Heart left ventricle (tissue), 16 donors: ENCODE data around the gene PRSS35. TPM values are rescaled to one million over a fixed set of nuclear protein-coding genes. Genes with fewer than 3 reads are reported as not detected.

ENCODE experiments used
- ATAC-seq, 4 donors: fragments of 200-7000 bp; cut with Tn5 transposase; one replicate each; pipeline ENCODE4 v1.9.1; 2020 to 2022; ENCODE audit warnings: moderate library complexity in 4 of 4, mild to moderate bottlenecking in 3 of 4, moderate number of reproducible peaks in 1 of 4
- DNase-seq, 5 donors: peaks; one replicate each; pipeline ENCODE4 v3.0.0-alpha.2; 2020
- H3K27ac ChIP-seq, 12 donors: fragments of 200-600 bp; sonication (generic) in 4 of 12; one replicate each; pipeline versions ENCODE4 v1.5.0 to v1.8.0; 2016 to 2022; ENCODE audit warnings: mild to moderate bottlenecking in 2 of 12
- H3K27me3 ChIP-seq, 9 donors: fragments of 200-600 bp; sonication (generic) in 2 of 9; one replicate each; pipeline versions ENCODE4 v1.5.1 to v1.8.0; 2016 to 2022; ENCODE audit warnings: mild to moderate bottlenecking in 3 of 9
- H3K36me3 ChIP-seq, 9 donors: fragments of 200-600 bp; sonication (generic) in 2 of 9; one replicate each; pipeline versions ENCODE4 v1.5.0 to v1.8.0; 2018 to 2022; ENCODE audit warnings: mild to moderate bottlenecking in 2 of 9
- H3K4me1 ChIP-seq, 12 donors: fragments of 200-600 bp; sonication (generic) in 4 of 12; one replicate each; pipeline versions ENCODE4 v1.5.0 to v1.8.0; 2016 to 2022; ENCODE audit warnings: mild to moderate bottlenecking in 3 of 12
- H3K4me3 ChIP-seq, 12 donors: fragments of 200-600 bp; sonication (generic) in 4 of 12; one replicate each; pipeline versions ENCODE4 v1.5.0 to v1.8.0; 2017 to 2022; ENCODE audit warnings: mild to moderate bottlenecking in 9 of 12, moderate library complexity in 4 of 12
- H3K9me3 ChIP-seq, 12 donors: fragments of 200-600 bp; sonication (generic) in 4 of 12; one replicate each; pipeline versions ENCODE4 v1.5.0 to v1.8.0; 2016 to 2022; ENCODE audit warnings: mild to moderate bottlenecking in 1 of 12
- CTCF ChIP-seq, 12 donors: fragments of 200-600 bp; sonication (generic) in 4 of 12; IDR thresholded peaks; one replicate each; pipeline versions ENCODE4 v1.5.0 to v1.8.0; 2018 to 2022; ENCODE audit warnings: antibody characterized with exemption in 12 of 12, mild to moderate bottlenecking in 5 of 12
- POLR2A ChIP-seq, 2 donors: fragments of 450-650 bp; IDR thresholded peaks; one replicate each; pipeline ENCODE4 v1.6.1; 2017; ENCODE audit warnings: antibody characterized with exemption in 2 of 2, mild to moderate bottlenecking in 2 of 2, moderate library complexity in 2 of 2
- WGBS, 4 donors: extraction: QIAGEN DNeasy Blood & Tissue Kit in 2 of 4; methylation state at CpG; one replicate each; pipeline versions ENCODE4 v1.1.5 to v1.1.7; 2013 to 2018; 5-methylcytosine and 5-hydroxymethylcytosine counted together
- intact Hi-C, 10 donors: fragments of 100-400 bp; cut with DNase I; formaldehyde crosslinking; loops; one replicate each; pipeline versions ENCODE4 v1.11.1 to v1.14.2; 2022
- polyA plus RNA-seq, 2 donors: library from polyadenylated mRNA; stranded (reverse); fragments of 200-250 nt; gene quantifications; one replicate each; pipeline ENCODE4 v1.2.3, GENCODE V29; 2013
- total RNA-seq, 9 donors: library from RNA; depleted of rRNA in 2 of 9; stranded (reverse); fragments of >200 nt in 2 of 9; fragmentation: NEBNext Ultra II Directional in 3 of 9; extraction: Animal tissue kit (Norgen Biotek cat#: 25700) in 3 of 9; gene quantifications; one replicate each; pipeline versions ENCODE4 v1.1.0 to v1.2.4, GENCODE V29; 2016 to 2023
- donor health status: ischemic (EF 13 %, LVEDD 7.1; RV severe dilation, severe dysfunction).
- donor health status: healthy with polysubstance abuse.
- donor health status: DM: no; HTN: yes; CAD: no.
- donor health status: DM: no; HTN: no; CAD: no.
- donor health status: ischemic (EF 25% LVEDD 6.9; RV normal size, moderate dysfunction).
- donor health status: ischemic (EF 25% LVEDD 5.7; RV mildly dilated, moderate dysfunction).
- donor health status: healthy.
- donor health status: DM: yes; HTN: yes; CAD: no.
- donor health status: ischemic (EF 35%, LVEDD 5.7; RV mildly dilated, moderate dysfunction).
- donor health status: nonischemic (EF 11% LVEDD 7.7; RV severe dilation, severe dysfunction).
- donor health status: DM: yes; HTN: yes; CAD: no.
- donor health status: PGD.
- donor health status: ischemic (EF 29% LVEDD 5.4; RV normal size, mild dysfunction).
- donor health status: nonischemic (EF 23%, LVEDD 6.1; RV moderate dilation, normal function).

PRSS35 gene
- total and polyA plus RNA-seq, 11 donors, result 0.08 to 0.75 (median 0.29) TPM; not detected in 5

GRCh38 chr6:83466328-83466727 lies 46.0 kb upstream of the PRSS35 start:
- Histone ChIP-seq H3K4me1 (peaks cover 0 to 63% (median 0%) of the 10 kb centered on the region in 12 donors), H3K27ac (peak overlapping the region in 1 of 12 donors; percentile 86), H3K36me3 (no peaks in the 10 kb centered on the region), H3K9me3 (no peaks in the 10 kb centered on the region), H3K4me3 (no peak overlapping the region), H3K27me3 (no peaks in the 10 kb centered on the region)
- intact Hi-C loops, result no loop called here
- ATAC-seq, result no peak
- no peak for TF ChIP-seq POLR2A (IDR thresholded peaks at IDR 0.05)
- TF ChIP-seq CTCF (IDR thresholded peaks at IDR 0.05), result no peak
- 85 to 90% (median 86%) methylated on average over 6 of the region's 6 CpGs for WGBS, 4 donors
- DNase-seq, result no peak

- H3K27me3 ChIP-seq, result no peaks in the 10 kb centered on the region
- intact Hi-C loops, result loop anchor here in 1 of 10 donors (2.0 kb wide), 1 partner anchor 43 kb away; no protein-coding TSS in a partner anchor
- H3K27ac ChIP-seq, result peak overlapping the region in 1 of 12 donors; percentile 86
- peak; percentile 31 to 68 (median 53) for DNase-seq
- no peak overlapping the region for H3K4me3 ChIP-seq
- TF ChIP-seq CTCF (IDR thresholded peaks at IDR 0.05), result no peak
- no peak for TF ChIP-seq POLR2A (IDR thresholded peaks at IDR 0.05)
- ATAC-seq, result peak in 3 of 4 donors; percentile 51 to 81 (median 62)
- no peaks in the 10 kb centered on the region for H3K36me3 ChIP-seq
- peaks cover 0 to 76% (median 0%) of the 10 kb centered on the region in 12 donors for H3K4me1 ChIP-seq
- WGBS, 4 donors, result 58 to 71% (median 66%) methylated on average over 3 of the region's 3 CpGs
- no peaks in the 10 kb centered on the region for H3K9me3 ChIP-seq
Measured at GRCh38 chr6:83467620-83468036, 44.7 kb upstream of the PRSS35 start.

- Histone ChIP-seq H3K4me1 (peaks cover 0 to 67% (median 0%) of the 10 kb centered on the region in 12 donors), H3K27me3 (no peaks in the 10 kb centered on the region), H3K4me3 (no peak overlapping the region), H3K9me3 (no peaks in the 10 kb centered on the region), H3K27ac (peak overlapping the region in 1 of 12 donors; percentile 68), H3K36me3 (no peaks in the 10 kb centered on the region)
- DNase-seq (no peak), ATAC-seq (no peak)
- WGBS, 4 donors, result 72 to 83% (median 77%) methylated on average over 4 of the region's 4 CpGs
- no peak for TF ChIP-seq POLR2A (IDR thresholded peaks at IDR 0.05)
- intact Hi-C loops, result no loop called here
Measured at GRCh38 chr6:83470001-83470400, 42.3 kb upstream of the PRSS35 start.

- intact Hi-C loops, result no loop called here
- 87 to 94% (median 88%) methylated on average over 3 of the region's 3 CpGs for WGBS, 4 donors
- Histone ChIP-seq H3K27me3 (no peaks in the 10 kb centered on the region), H3K4me3 (no peak overlapping the region), H3K27ac (peak overlapping the region in 1 of 12 donors; percentile 68), H3K36me3 (no peaks in the 10 kb centered on the region), H3K4me1 (peaks cover 0 to 66% (median 0%) of the 10 kb centered on the region in 12 donors), H3K9me3 (no peaks in the 10 kb centered on the region)
- ATAC-seq (no peak), DNase-seq (no peak)
- no peak for TF ChIP-seq POLR2A (IDR thresholded peaks at IDR 0.05)
- TF ChIP-seq CTCF (IDR thresholded peaks at IDR 0.05), result no peak
Measured at GRCh38 chr6:83470587-83470986, 41.7 kb upstream of the PRSS35 start.

GRCh38 chr6:83472767-83473166 lies 39.6 kb upstream of the PRSS35 start:
- H3K9me3 ChIP-seq, result no peaks in the 10 kb centered on the region
- intact Hi-C loops, result no loop called here
- no peak overlapping the region for H3K4me3 ChIP-seq
- no peak overlapping the region for H3K27ac ChIP-seq
- peaks cover 0 to 48% (median 0%) of the 10 kb centered on the region in 12 donors for H3K4me1 ChIP-seq
- H3K36me3 ChIP-seq, result no peaks in the 10 kb centered on the region
- ATAC-seq (peak; percentile 68 to 84 (median 78)), DNase-seq (peak in 1 of 5 donors; percentile 13)
- TF ChIP-seq CTCF (IDR thresholded peaks at IDR 0.05) (no peak), POLR2A (IDR thresholded peaks at IDR 0.05) (no peak)
- WGBS, 4 donors, result 42 to 68% (median 56%) methylated on average over 2 of the region's 2 CpGs
- H3K27me3 ChIP-seq, result no peaks in the 10 kb centered on the region
